GM10248 (cell line): Measurements from ENCODE around the gene KBTBD8.
A peak's percentile ranks its signal among the peaks of the same experiment; 100 is the strongest.

ENCODE experiments used
- CTCF ChIA-PET: fragments of 300-600 bp; sonication (Branson Sonifier 250); formaldehyde crosslinking; extraction: SDS; loops from one replicate; lab custom pipeline; 2021; ENCODE audit warnings: antibody characterized with exemption; lab: Yijun Ruan, JAX
- POLR2A ChIA-PET: fragments of 350-650 bp; sonication (Branson Sonifier 250); formaldehyde crosslinking; extraction: SDS; loops from one replicate; lab custom pipeline; 2020; ENCODE audit warnings: antibody characterized with exemption; lab: Yijun Ruan, JAX
- DNase-seq: peaks from one replicate; pipeline ENCODE4 v3.0.0; 2012; ENCODE audit errors: extremely low spot score
- TF ChIP-seq, protein P1 (sequence below): IDR thresholded peaks from 2 replicates; pipeline ENCODE4 v1.5.1; 2012; ENCODE audit warnings: mild to moderate bottlenecking, low read depth; ENCODE audit errors: extremely low read depth, missing control alignments, control extremely low read depth

KBTBD8 gene

DNA sequence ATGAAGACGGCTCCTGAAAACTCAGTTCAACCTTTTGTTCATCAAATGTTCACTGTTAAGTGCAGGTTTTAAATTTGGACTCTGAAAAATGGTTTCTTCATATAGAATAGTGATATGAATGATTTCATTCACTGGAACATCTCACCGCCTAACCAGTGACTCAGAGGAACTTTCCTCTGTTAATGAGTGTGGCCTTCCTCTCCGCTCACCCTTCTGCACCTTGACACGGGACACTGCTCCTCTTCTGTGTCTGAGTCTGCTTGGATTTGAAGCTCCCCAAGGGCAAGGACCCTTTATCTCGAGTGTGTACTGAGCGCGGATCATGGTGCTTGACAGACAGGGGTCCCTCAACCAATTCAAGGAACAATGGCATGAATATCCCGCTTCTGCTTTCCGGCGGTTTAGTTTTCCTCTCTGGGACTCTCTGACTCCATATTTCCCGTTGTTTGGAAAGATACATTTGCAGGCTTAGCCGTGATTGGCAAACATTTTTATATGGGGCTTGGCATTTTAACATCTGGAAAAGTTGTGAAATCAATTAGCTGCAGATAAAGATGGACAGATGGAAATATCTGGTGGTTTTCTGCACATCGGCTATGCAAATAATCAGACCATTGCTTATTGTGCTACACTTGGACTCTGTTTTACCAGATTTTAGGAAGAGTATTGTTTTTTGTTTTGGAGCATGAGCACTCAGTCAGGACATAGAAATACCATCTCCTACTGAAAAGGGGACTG lies 20.9 kb downstream of the KBTBD8 start:
- POLR2A ChIA-PET = no interaction called here
- peak; percentile 27 for DNase-seq
- TF ChIP-seq, protein P1, sequence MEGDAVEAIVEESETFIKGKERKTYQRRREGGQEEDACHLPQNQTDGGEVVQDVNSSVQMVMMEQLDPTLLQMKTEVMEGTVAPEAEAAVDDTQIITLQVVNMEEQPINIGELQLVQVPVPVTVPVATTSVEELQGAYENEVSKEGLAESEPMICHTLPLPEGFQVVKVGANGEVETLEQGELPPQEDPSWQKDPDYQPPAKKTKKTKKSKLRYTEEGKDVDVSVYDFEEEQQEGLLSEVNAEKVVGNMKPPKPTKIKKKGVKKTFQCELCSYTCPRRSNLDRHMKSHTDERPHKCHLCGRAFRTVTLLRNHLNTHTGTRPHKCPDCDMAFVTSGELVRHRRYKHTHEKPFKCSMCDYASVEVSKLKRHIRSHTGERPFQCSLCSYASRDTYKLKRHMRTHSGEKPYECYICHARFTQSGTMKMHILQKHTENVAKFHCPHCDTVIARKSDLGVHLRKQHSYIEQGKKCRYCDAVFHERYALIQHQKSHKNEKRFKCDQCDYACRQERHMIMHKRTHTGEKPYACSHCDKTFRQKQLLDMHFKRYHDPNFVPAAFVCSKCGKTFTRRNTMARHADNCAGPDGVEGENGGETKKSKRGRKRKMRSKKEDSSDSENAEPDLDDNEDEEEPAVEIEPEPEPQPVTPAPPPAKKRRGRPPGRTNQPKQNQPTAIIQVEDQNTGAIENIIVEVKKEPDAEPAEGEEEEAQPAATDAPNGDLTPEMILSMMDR = no peak
- CTCF ChIA-PET = interaction anchor here (1.8 kb wide), 1 partner anchor 95 kb away, joined by 4 read pairs; no protein-coding TSS in a partner anchor

DNA sequence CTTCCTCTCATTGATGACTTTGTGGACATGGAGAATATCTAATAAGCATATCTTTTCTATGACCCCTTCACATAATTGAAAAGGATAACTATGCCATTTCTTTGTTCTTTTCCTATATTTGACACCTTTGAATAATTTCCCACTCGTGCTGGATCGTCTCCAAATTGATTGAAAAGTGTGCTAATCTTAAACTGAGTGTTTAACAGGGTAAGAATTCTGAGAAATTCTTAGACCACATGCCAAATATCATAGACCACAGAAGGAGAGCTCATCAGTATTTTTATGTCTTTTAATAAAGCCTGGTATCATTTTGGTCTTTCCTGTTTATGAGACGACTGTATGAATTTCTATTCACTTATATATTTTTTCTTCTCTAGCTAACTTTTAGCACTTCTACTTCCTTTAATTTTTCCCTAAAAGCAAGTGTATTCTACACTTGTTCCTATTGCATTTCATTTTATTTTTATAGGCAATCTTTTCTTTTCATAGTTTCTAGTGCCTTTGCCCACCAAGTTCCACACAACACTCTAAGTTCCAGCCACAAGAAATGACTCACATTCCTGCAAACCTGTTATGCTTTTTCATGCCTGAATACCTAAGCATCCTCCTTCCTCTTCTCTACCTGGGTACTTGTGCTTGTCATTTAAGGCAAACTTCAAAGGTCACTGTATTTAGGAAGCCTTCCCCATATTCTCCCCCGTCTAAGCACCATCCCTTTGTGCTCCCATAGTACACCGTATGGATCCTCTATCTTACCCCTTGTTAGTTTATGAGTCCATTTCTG lies 30.1 kb downstream of the KBTBD8 start:
- ChIA-PET POLR2A (no interaction called here), CTCF (interaction anchor here (1.1 kb wide), 1 partner anchor 8 kb away, joined by 3 read pairs; no protein-coding TSS in a partner anchor)
- no peak for DNase-seq
- TF ChIP-seq, protein P1 = no peak

- ChIA-PET CTCF (interaction anchor here (0.8 to 1.5 kb wide), 4 partner anchors 9 to 40 kb away, joined by 3 to 4 read pairs (median 4); no protein-coding TSS in a partner anchor), POLR2A (no interaction called here)
- DNase-seq = no peak
- TF ChIP-seq, protein P1 = no peak
Observed at GRCh38 chr3:67030785-67031740, 33.0 kb downstream of the KBTBD8 start.

GRCh38 chr3:67031986-67032385 lies 33.9 kb downstream of the KBTBD8 start:
- DNase-seq = no peak
- POLR2A ChIA-PET = no interaction called here
- CTCF ChIA-PET = no interaction called here
- TF ChIP-seq, protein P1 = no peak

GRCh38 chr3:67033079-67033478 lies 35.0 kb downstream of the KBTBD8 start:
- DNase-seq = no peak
- TF ChIP-seq, protein P1 = no peak
- CTCF ChIA-PET = interaction anchor here (1.0 to 1.5 kb wide), 5 partner anchors 10 to 81 kb away, joined by 3 to 4 read pairs (median 3); no protein-coding TSS in a partner anchor
- POLR2A ChIA-PET = no interaction called here
